T-helper 2 cell treated with Interferon-gamma antibody and Interleukin-4, amounts not matched to agents 100 ng/mL and 5 ng/mL, for 36 hours (primary cell): ENCODE results near the gene MACROH2A2. TPM values are rescaled to one million over a fixed set of nuclear protein-coding genes. Genes with fewer than 3 reads are reported as not detected.
"Not testable (repeated sequence)": the region's sequence is repeated elsewhere in the genome, so short reads cannot be mapped to it uniquely, and the experiment has no call there.

ENCODE experiments used
- intact Hi-C: fragments of 100-400 bp; cut with micrococcal nuclease; formaldehyde crosslinking; loops from one replicate; pipeline ENCODE4 v1.15.1; 2023
- total RNA-seq: library from RNA; stranded (reverse); gene quantifications from 2 replicates; pipeline ENCODE4 v1.2.3, GENCODE V29; 2022

Gene MACROH2A2
- total RNA-seq, 1 donor from 2014 or later: 2.9 TPM

DNA sequence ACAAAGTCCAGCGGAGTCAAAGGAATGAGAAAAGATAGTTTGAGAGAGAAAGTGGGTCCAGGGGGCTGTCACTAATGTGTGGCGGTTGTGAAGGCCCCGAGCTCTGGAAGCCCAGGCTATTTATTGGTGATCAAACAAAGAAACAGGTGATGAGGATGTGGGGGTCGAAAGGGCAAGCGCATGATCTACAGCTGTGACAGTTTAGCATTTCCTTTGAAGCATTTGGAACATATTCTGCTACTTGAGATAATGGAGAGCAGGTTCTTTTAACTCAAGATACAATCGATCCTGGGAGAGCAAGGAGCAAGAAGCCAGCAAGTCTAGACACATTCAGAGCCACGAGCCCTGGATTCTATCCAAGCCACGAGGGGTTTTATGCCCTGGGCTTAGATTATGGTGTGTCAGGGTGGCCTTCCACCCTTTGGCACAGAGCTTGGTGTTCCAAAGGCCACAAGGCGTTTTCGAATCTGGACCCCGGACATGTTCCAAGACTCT lies 48.5 kb downstream of the MACROH2A2 start:
- intact Hi-C loops: not testable (repeated sequence)

DNA sequence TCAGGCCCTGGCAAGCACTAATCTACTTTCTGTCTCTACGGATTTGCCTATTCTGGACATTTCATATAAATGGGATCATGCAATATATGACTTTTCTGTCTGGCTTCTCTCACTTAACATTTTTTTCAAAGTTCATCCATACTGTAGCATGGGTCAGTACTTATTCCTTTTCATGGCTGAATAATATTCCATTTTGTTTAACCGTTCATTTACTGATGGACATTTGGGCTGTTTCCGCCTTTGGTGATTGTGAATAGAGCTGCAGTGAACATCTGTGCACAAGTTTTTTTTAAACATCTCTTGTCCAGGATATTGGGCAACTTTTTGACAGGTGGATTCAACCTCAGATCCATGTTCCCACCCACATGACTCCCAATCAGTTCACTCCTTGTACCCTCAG lies 49.0 kb downstream of the MACROH2A2 start:
- intact Hi-C loops: no loop called here

DNA sequence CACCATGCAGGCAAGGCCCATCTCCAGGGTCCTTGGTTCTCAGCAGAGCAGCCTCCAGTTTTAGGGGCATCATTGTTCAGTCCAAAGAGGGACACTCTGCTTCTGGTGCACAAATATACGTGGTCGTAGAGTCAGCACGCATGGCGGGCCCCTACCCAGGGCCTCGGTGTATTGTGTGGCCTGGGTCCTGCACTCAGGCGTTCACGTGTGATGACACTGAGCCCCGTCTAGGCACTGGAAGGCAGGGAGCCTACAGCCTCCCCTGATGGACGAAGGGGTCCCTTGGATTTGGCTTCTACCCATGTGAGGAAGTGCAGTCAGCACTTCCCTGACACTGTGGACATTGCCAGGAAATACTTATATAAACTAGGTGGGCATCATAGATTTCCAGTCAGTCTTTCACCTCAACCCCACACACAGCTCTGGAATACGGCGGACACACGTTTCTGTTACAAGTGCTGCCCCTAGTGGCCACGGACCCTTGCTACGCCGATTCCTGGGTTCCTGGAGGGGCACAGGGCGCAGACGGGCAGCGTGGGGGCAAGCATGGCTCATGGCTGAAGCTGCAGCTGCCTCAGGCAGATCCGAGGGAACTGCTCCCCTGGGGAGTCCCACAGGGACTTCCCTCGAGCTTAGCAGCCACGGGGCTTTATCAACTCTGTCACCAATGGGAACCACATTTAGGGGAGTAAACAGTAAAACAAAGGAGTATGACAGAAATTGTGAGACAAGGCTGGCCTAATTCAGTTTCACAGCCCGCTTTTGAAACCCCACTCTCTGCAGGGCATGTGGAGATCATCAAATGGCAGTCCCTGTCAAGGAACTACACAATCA lies 54.5 kb downstream of the MACROH2A2 start:
- intact Hi-C loops: no loop called here

DNA sequence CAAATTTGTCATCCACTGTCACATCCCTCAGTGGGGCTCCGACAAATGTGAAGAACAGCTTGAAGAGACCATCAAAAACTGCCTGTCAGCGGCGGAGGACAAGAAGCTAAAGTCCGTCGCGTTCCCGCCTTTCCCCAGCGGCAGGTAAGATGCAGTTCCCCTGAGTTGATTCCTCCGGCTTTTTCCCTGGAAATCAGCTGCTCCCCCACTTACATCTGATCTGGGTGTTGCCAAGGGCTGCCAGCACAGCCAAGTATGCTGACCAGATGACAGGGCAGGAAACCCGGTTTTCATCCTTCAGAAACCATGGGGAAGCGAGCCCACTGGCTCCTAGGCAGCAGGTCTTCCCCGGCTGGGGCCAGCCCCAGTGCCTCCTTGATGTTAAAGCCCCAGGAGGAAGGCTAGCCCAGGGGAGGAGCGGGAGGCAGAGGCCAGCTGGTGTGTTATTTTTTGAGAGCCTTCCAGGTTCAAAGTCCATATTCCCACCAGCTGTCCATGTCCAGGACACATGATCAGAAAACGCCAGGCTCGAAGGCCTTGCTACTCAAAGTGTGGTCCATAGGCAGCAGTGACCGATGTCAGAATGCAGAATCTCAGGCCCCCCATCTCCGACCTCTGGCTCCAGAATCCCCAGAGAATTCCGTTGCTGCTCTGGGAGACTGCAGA lies 56.6 kb downstream of the MACROH2A2 start:
- intact Hi-C loops: no loop called here

DNA sequence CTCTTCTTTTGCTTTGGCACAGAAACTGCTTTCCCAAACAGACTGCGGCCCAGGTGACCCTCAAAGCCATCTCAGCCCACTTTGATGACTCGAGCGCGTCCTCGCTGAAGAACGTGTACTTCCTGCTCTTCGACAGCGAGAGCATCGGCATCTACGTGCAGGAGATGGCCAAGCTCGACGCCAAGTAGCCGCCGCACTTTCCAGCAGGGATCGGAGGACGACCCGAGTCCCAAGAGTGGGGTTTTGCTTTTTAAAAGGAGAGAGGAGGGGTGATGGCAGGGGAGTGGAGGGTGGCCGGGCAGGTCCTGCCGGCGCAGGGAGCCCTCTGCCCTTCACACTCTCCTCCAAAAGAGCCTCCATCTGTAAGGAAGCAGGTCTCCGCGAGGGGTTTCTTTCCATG lies 58.9 kb downstream of the MACROH2A2 start:
- intact Hi-C loops: no loop called here

DNA sequence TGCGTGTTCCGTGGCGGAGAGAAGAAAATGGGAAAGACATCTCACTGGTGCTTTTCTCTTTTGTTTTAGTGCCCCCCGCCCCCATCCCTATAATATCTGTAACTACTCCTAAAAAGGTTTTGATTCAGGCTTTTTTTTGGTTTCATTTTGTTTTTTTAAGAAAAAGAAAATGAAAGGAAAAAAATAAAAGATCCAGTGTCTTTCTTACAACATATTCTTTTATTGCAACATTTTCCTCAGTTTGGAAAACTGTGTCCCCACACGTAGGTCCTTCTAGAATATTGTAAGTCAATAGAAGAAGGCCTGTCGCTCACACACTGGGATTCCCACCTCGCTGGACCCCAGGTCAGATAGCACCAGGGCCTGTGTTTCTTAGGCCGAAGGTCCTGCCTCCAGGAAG lies 59.4 kb downstream of the MACROH2A2 start:
- intact Hi-C loops: no loop called here

DNA sequence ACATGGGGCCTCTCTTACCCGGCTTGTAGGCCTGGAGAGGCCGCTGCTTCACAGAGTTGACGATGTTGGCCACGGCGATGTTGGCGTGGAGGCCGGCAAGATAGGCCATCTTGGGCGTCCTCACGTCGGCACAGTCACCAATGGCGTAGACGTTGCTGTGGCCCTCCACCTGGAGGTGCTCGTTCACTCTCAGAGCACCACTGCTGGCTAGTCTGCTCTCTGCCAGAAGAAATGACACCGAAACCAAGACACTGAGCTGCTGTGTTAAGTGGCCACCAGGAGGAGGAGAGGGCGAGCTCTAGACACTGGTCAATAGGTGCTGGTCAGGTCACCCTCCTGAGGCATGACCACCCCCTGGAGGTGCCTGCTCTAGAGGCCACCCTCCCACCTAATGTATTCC lies 62.3 kb downstream of the MACROH2A2 start:
- intact Hi-C loops: no loop called here

DNA sequence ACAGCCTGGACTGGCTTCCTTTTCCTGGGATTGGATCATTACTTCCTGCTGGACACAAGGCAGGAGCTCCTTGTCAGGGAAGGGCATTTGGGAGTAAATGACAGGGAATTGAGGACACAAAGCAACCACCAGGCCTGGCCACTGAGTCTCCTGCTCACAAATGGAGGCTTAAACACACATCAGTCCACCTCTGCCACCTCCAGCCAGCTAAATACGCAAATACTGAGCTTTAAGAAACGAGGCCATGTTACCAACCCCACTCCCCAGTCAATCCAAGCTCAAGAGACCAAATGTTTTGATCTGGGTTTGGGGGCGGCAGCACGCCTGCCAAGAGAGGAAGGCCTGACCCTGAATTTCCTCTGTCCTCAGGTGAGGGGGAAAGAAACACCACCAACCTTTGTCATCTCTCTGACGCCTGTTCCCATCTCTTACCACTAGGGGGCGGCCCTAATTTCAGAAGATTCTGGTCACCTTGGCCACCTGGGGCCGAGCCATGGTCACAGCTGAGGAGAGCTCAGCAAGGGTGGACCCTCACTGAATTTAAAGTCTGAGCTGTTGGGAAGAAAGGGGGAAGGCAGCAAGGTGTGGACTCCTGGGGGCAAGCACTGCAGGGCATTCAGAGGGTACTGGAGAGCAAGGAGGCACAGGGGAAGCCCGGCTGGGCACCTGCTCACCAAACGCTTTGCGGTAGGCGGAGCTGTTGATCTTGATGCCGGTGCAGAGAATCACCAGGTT lies 63.5 kb downstream of the MACROH2A2 start:
- intact Hi-C loops: loop anchor here (2.0 kb wide), 1 partner anchor 31 kb away; the partner anchor contains the start of gene TYSND1

DNA sequence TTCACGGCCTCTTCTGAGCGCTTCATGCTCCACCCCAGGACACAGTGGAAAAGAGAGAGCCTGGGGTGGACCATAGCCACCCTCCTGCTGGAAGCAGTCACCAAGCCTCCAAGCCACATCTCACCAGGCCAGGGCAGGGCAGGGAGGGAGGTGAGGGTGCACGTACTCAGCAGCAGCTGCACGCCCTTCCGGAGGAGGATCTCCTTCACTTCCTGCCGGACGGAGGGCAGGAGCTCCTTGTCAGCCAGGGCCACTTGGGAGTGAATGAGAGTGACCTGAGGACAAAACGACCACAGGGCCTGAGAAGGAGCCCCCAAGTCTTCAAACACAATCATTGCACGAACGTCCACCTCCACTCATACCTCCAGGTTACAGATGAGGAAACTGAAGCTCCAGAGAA lies 65.0 kb downstream of the MACROH2A2 start:
- intact Hi-C loops: loop anchor here (2.0 kb wide), 1 partner anchor 29 kb away; the partner anchor contains the start of gene TYSND1

DNA sequence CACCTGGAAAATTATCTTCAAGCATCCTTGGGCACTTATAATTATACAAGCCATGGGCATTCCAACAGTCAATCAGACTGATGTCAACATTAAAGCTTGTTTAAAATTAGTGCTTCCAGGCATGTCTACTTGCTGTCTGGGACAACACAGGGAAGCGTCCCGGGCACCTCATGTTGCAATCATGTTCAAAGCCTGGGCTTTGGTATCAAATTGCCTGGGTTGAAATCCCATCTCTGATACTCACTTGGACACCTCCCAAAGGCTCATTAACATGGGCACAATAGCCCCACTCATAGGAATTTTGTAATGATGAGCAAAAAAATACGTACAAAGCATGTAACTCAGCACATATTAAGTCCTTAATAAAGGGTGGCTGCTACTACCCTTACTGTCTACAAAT lies 65.5 kb downstream of the MACROH2A2 start:
- intact Hi-C loops: no loop called here

DNA sequence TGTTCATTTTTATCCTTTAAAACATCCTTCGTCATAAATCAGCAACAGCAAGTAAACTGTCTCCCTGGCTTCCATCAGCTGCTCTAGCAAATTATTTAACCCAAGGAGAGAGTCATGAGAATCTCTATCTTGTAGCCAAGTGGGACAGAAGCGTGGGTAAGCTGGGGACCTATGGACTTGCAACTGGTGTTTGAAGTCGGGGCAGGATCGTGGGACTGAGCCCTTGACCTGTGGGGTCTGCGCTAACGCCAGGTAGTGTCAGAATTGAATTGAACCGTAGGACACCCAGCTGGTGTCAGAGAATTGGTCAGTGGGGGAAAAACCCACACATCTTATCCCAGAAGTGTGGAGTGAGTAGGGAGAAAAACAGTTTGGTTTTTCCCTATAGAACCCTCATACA lies 66.6 kb downstream of the MACROH2A2 start:
- intact Hi-C loops: no loop called here

DNA sequence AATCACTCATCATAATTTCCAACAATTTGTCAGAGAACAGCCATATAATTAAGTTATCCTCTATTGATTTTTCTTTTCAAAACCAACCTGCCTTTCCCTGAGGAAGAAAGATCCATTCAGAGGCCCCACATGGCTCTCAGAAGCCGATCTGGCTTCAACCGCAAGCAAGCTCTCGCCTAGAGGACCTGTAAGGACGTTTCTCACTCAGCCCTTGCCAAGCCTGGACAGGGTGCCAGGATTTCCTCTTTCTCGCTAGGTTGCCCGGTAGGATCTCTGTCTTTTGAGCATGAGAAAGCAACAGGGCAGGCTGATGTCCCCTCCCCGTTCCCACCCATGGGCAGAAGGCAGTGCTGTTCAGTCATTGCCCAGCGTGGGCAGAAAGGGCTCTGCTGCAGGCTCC lies 67.0 kb downstream of the MACROH2A2 start:
- intact Hi-C loops: no loop called here

DNA sequence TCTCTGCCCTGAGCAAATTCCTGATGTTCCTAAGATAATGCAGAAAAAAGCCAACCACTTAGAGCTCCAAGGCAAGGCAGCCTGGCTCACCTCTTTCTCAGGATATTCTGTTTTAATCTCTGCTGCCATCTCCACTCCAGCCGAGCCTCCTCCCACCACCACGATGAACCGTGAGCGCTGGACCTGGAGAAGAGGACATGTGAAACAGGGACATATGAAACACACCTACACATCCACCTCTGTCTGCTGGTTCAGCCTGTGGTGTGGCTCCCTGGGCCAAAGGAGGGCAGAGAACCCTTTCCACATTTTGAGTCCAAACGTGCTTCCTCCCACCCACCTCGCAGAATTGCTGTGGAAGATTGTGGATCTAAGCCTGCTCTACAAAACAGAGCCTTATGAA lies 67.8 kb downstream of the MACROH2A2 start:
- intact Hi-C loops: no loop called here

DNA sequence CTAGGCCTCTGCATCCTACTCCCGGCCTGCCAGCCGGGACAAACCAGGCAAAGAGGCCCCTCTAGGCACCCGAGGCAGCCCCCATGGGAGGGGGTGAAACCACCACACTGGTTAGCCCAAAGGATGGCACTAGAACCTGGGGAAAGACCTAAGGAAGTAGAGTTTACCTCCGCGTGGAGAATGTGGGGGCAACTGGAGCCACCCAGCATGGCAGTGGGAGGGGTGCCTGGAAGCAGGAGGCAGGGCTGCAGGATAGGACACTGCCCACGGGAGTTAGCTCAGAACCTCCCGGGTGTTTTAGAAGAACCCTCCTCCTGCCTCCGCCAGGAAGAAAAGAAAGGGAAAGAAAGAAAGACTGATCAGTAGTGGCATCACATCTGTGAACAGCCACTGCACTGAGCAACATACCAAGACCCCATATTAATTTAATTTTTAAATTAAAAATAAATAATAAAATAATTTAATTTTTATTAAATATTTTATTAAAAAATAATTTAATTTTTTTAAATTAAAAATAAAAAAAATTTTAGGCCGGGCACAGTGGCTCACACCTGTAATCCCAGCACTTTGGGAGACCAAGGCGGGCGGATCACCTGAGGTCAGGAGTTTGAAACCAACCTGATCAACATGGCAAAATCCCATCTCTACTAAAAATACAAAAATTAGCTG lies 68.8 kb downstream of the MACROH2A2 start:
- intact Hi-C loops: no loop called here

DNA sequence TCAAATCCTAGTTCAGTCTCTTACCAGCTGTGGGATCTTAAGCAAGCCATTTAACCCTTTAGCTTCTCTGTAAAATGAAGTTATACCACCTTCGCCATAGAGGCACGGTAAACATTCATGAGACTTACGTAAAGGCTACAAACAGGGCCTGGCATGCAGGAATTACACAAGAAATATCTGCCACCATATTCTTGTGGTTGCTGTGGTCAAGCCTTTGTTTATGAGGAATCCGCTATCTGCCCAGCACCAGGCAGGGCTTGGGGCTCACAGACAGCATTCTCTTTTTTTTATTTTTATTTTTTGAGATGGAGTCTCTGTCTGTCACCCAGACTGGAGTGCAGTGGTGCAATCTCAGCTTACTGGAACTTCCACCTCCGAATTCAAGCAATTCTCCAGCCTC lies 70.1 kb downstream of the MACROH2A2 start:
- intact Hi-C loops: no loop called here

DNA sequence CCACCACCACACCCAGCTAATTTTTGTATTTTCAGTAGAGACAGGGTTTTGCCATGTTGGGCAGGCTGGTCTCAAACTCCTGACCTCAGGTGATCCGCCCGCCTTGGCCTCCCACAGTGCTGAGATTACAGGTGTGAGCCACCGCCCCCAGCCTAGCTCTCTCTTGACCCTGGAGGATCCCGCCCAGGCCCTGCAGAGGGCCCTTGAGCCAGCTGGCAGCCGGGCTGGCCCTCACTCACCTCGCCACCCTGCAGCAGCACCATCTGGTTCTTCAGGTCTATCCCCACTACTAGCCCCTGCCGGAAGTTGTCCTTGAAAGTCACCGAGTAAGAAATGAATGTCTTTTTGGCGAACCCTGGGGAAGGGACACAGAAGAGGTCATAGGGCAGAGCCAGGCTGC lies 70.5 kb downstream of the MACROH2A2 start:
- intact Hi-C loops: not testable (repeated sequence)

DNA sequence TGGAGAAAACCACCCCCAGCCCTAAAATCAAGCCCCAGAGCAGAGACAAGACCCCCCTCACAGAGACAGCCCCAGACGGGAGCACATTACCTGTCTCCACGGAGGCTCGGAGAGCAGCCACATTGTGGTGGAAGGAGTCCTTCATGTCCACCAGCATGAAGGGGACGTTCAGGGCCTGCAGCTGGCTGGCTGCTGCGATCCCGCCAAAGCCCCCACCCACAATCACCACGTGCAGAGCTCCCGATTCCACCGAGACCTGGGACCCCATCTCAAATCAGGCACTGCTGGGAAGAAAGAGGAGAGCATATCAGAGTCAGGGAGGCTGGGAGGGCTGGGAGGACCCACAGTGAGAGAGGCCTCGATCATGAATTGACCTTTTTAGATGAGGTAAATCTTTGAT lies 71.2 kb downstream of the MACROH2A2 start:
- intact Hi-C loops: no loop called here

DNA sequence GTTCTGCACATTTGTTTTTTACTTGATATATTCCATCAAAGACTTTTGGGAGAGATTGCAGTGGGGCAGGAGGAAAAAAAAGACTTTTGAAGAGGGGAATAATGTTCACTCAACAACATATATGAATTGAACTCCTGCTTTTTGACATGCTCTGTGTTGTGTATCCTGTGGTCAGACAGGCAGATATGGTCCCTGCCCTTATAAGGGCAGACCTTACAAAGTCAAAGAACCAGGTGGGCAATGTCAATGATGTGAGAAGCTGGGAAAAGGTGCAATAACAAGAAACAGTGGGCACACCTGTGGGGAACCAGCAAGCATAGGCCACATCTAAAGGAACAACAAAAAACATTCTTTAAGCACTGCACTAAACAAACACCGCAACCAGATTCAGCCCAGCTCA lies 71.8 kb downstream of the MACROH2A2 start:
- intact Hi-C loops: no loop called here

DNA sequence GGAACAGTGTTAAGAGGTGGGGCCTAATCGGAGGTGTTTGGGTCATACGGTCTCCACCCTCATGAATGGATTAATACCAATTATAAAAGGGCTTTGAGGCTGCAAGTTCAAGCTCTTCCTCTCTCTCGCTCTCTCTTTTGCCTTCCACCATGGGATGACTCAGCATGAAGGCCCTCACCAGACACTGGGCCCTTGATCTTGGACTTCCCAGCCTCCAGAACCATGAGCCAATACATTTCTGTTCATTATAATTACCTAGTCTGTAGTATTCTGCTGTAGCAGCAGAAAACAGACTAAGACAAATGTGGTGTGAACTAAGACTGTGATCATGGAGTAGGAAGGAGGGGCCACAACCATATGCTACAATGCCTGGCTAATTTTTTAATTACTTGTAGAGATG lies 72.3 kb downstream of the MACROH2A2 start:
- intact Hi-C loops: no loop called here

DNA sequence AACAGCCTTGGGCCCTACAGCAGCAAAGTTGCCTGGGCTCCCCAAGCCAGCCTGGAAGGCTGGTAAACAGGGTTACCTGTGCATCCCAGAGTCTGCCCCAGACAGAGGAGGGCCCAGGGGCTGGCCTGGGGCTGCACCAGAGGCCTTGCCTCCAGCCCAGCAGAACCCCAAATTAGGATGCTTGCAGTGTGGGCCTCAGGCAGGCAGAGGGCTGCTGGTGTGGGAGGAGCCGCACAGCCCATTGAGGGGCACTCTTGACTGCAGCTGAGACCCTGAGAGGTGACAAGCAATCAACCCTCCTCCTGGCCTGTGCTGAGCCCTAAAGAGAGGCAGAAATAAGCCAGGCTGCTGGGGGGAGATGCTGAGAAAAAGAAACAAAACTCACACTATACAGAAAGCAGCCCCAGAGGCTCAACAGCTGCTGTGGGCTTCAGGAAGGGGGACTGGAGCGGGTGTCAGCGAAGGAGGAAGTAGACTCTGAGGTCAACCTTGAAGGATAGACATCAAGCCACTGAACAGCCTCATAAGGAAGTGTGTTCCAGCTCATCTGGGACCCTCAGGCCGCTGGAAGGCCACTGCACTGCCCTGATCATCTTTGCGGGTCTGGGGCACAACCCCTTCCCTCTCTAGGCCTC lies 73.4 kb downstream of the MACROH2A2 start:
- intact Hi-C loops: no loop called here
